Endothelial cell of umbilical vein (primary cell): Measurements from ENCODE around the gene DVL1. TPM values are rescaled to one million over a fixed set of nuclear protein-coding genes. Genes with fewer than 3 reads are reported as not detected.

ENCODE experiments used
- BruUV-seq: library from RNA; stranded (reverse); fragments of 400-500 nt; replicated peaks from 2 replicates; lab custom pipeline; 2021; lab: Mats Ljungman, UMichigan
- CTCF ChIA-PET: fragments of 300-600, 350-600 bp; sonication (Branson Sonifier 250); formaldehyde crosslinking; loops from one replicate; lab custom pipeline; 2021; ENCODE audit warnings: antibody characterized with exemption, inconsistent platforms; lab: Charles Lee
- POLR2A ChIA-PET: fragments of 300-600, 350-600 bp; sonication (Branson Sonifier 250); formaldehyde crosslinking; loops from one replicate; lab custom pipeline; 2021; ENCODE audit warnings: antibody characterized with exemption, inconsistent platforms; lab: Charles Lee
- DNase-seq: peaks from one replicate; pipeline ENCODE4 v3.0.0-alpha.2; 2011; ENCODE audit warnings: low read depth, low spot score
- FAIRE-seq: peaks from 2 replicates; lab custom pipeline; 2011; peaks lifted over from hg19 to GRCh38; lab: Jason Lieb, UNC
- H2AFZ ChIP-seq: 2 replicates; pipeline ENCODE4 v1.6.0; 2012; ENCODE audit warnings: low read depth, low read length, control low read depth, inconsistent platforms
- H3K27ac ChIP-seq: 2 replicates; pipeline ENCODE4 v1.5.1; 2011; ENCODE audit warnings: low read depth, mild to moderate bottlenecking, control low read depth, low read length, moderate library complexity; ENCODE audit not compliant: insufficient read depth
- H3K27me3 ChIP-seq, 2 experiments: 2 replicates each; pipeline versions ENCODE4 v1.6.0 to v1.6.1; 2011; ENCODE audit warnings: low read length in 2 of 2, mixed read lengths in 1 of 2; ENCODE audit not compliant: control insufficient read depth in 2 of 2, insufficient read depth in 2 of 2
- H3K36me3 ChIP-seq, 2 experiments: 2 replicates in 1 of 2; 3 replicates in 1 of 2; pipeline ENCODE4 v1.5.1; 2011; ENCODE audit warnings: low read length in 2 of 2, mild to moderate bottlenecking in 1 of 2, moderate library complexity in 1 of 2; ENCODE audit not compliant: control insufficient read depth in 2 of 2, insufficient read depth in 2 of 2; ENCODE audit errors: extremely low read depth in 1 of 2
- H3K4me1 ChIP-seq: 3 replicates; pipeline ENCODE4 v1.5.1; 2011; ENCODE audit warnings: mild to moderate bottlenecking, low read length; ENCODE audit not compliant: control insufficient read depth, insufficient read depth; ENCODE audit errors: extremely low read depth
- H3K4me2 ChIP-seq: 2 replicates; pipeline ENCODE4 v1.6.1; 2011; ENCODE audit warnings: low read length, control low read depth, mixed read lengths; ENCODE audit not compliant: insufficient read depth
- H3K4me3 ChIP-seq, 3 experiments: fragments of 200-600 bp in 1 of 3; sonication (generic), shearing (Covaris generic) in 1 of 3; replicated peaks in 1 of 3; 2 replicates each; pipeline ENCODE4 v1.5.1; 2011 to 2016; ENCODE audit warnings: control low read depth in 3 of 3, low read length in 3 of 3, mild to moderate bottlenecking in 2 of 3, inconsistent platforms in 1 of 3, low read depth in 1 of 3, moderate library complexity in 1 of 3; ENCODE audit not compliant: insufficient read depth in 1 of 3
- H3K79me2 ChIP-seq: 2 replicates; pipeline ENCODE4 v1.6.0; 2012; ENCODE audit warnings: low read length, inconsistent platforms; ENCODE audit not compliant: control insufficient read depth, insufficient read depth
- H3K9ac ChIP-seq: replicated peaks from 2 replicates; pipeline ENCODE3; 2011; ENCODE audit warnings: low read length, control low read depth; ENCODE audit not compliant: insufficient read depth; ENCODE audit errors: extremely low read depth
- H3K9me1 ChIP-seq: replicated peaks from 3 replicates; pipeline ENCODE4 v1.6.0; 2011; ENCODE audit warnings: mild to moderate bottlenecking, low read length; ENCODE audit not compliant: control insufficient read depth, insufficient read depth; ENCODE audit errors: extremely low read depth
- H3K9me3 ChIP-seq: replicated peaks from 2 replicates; pipeline ENCODE4 v1.5.1; 2012; ENCODE audit warnings: low read length, inconsistent platforms; ENCODE audit not compliant: control insufficient read depth, insufficient read depth
- H4K20me1 ChIP-seq: replicated peaks from 2 replicates; pipeline ENCODE3; 2011; ENCODE audit warnings: mild to moderate bottlenecking, low read length; ENCODE audit not compliant: control insufficient read depth, insufficient read depth; ENCODE audit errors: extremely low read depth
- CTCF ChIP-seq, 2 donors: IDR thresholded peaks; 1 replicate in 1 of 2; 2 replicates in 1 of 2; pipeline ENCODE4 v1.5.1; 2011; ENCODE audit warnings: low read length in 2 of 2, mild to moderate bottlenecking in 2 of 2, moderate library complexity in 2 of 2, control low read depth in 1 of 2, inconsistent platforms in 1 of 2, low read depth in 1 of 2; ENCODE audit not compliant: insufficient read depth in 1 of 2; ENCODE audit errors: extremely low read depth in 1 of 2
- EZH2 ChIP-seq: IDR thresholded peaks from 2 replicates; pipeline ENCODE4 v1.6.1; 2012; ENCODE audit warnings: borderline replicate concordance, low read depth, mild to moderate bottlenecking, moderate library complexity, low read length, inconsistent platforms; ENCODE audit not compliant: severe bottlenecking
- FOS ChIP-seq: IDR thresholded peaks from 2 replicates; pipeline ENCODE4 v1.6.1; 2011; ENCODE audit warnings: mild to moderate bottlenecking, low read length, moderate library complexity, borderline replicate concordance; ENCODE audit not compliant: insufficient read depth
- GATA2 ChIP-seq: IDR thresholded peaks from 2 replicates; pipeline ENCODE4 v1.7.0; 2011; ENCODE audit warnings: low read depth, mild to moderate bottlenecking, moderate library complexity, mixed read lengths, low read length; ENCODE audit not compliant: insufficient read length, insufficient read depth
- JUN ChIP-seq: IDR thresholded peaks from 2 replicates; pipeline ENCODE4 v1.6.1; 2011; ENCODE audit warnings: borderline replicate concordance, low read depth; ENCODE audit not compliant: insufficient read length, insufficient read depth
- MAX ChIP-seq: IDR thresholded peaks from 2 replicates; pipeline ENCODE4 v1.6.1; 2011; ENCODE audit not compliant: insufficient read depth, insufficient read length
- MYC ChIP-seq: IDR thresholded peaks from one replicate; pipeline ENCODE4 v1.6.1; 2011; ENCODE audit warnings: mild to moderate bottlenecking, low read depth, low read length
- POLR2A ChIP-seq: IDR thresholded peaks from 2 replicates; pipeline ENCODE4 v1.6.1; 2012; ENCODE audit warnings: low read depth, mild to moderate bottlenecking, control low read depth, low read length
- POLR2AphosphoS5 ChIP-seq: IDR thresholded peaks from 2 replicates; pipeline ENCODE4 v1.6.1; 2012; ENCODE audit warnings: low read depth, mild to moderate bottlenecking, control low read depth, low read length, moderate library complexity; ENCODE audit not compliant: insufficient read depth
- dilution Hi-C: fragments of 300-500 bp; cut with MboI; formaldehyde crosslinking; loops from one replicate; pipeline ENCODE4 v1.15.0; 2019; ENCODE audit warnings: low sequenced_read_pairs; ENCODE audit not compliant: extremely low pct_ligation_motif_present
- intact Hi-C: fragments of 100-400 bp; cut with micrococcal nuclease; formaldehyde crosslinking; loops from one replicate; pipeline ENCODE4 v1.10.0; 2022
- polyA plus RNA-seq, 4 experiments: library from polyadenylated mRNA; depleted of rRNA in 3 of 4; stranded (reverse) in 3 of 4; unstranded in 1 of 4; fragments of >200 nt; gene quantifications; 2 replicates each; pipeline versions ENCODE4 v1.2.1 to v1.2.3, GENCODE V29; 2011 to 2012; ENCODE audit warnings: missing spikeins in 1 of 4
- total RNA-seq: library from RNA; stranded (reverse); gene quantifications from 2 replicates; pipeline ENCODE4 v1.2.3, GENCODE V29; 2021

DVL1 gene
- total and polyA plus RNA-seq, 2 donors (not counting 3 experiments of a cell fraction or from before 2014, with no cell fraction given) = 26.8 to 36.5 TPM

GRCh38 chr1:1315435-1315954 is 33.7 kb downstream of the DVL1 start:
- Histone ChIP-seq H3K79me2 (peaks cover 11% of the 10 kb centered on the region), H3K4me2 (no peak overlapping the region), H3K9me1 (no peaks in the 10 kb centered on the region), H3K27me3 (no peaks in the 10 kb centered on the region), H3K4me1 (no peaks in the 10 kb centered on the region), H3K9me3 (no peaks in the 10 kb centered on the region), H2AFZ (no peak overlapping the region), H3K36me3 (peaks cover 0 to 46% of the 10 kb centered on the region in 2 experiments), H4K20me1 (peaks cover 5% of the 10 kb centered on the region), H3K27ac (no peak overlapping the region), H3K9ac (no peak overlapping the region), H3K4me3 (no peak overlapping the region)
- no TSS peak for BruUV-seq
- TF ChIP-seq FOS (no peak), CTCF (IDR thresholded peaks at IDR 0.05; ENCODE audit: extremely low read depth in 1 of 2, insufficient read depth in 1 of 2, low read depth in 1 of 2, low read length in 2 of 2) (no peak), EZH2 (no peak), MAX (no peak), JUN (no peak), MYC (no peak), POLR2AphosphoS5 (no peak), POLR2A (no peak), GATA2 (no peak)
- CTCF ChIA-PET = no interaction called here
- dilution Hi-C loops (no loop called here), intact Hi-C loops (no loop called here)
- POLR2A ChIA-PET = no interaction called here
- FAIRE-seq (no peak), DNase-seq (no peak)
